H1 (cell line): Measurements from ENCODE around the gene MEI1. TPM values are rescaled to one million over a fixed set of nuclear protein-coding genes. Genes with fewer than 3 reads are reported as not detected.
"Not testable (repeated sequence)": the region's sequence is repeated elsewhere in the genome, so short reads cannot be mapped to it uniquely, and the experiment has no call there.

Experiments
- CTCF ChIA-PET: fragments of 300-600 bp; sonication (Branson Sonifier 250); formaldehyde crosslinking; loops from one replicate; lab custom pipeline; 2021; ENCODE audit not compliant: partially characterized antibody; lab: Charles Lee
- POLR2A ChIA-PET: fragments of 300-600 bp; sonication (Branson Sonifier 250); formaldehyde crosslinking; loops from one replicate; lab custom pipeline; 2021; ENCODE audit warnings: inconsistent platforms; ENCODE audit not compliant: partially characterized antibody; lab: Charles Lee
- DNase-seq, 2 experiments: peaks; one replicate each; pipeline versions ENCODE4 v3.0.0 to v3.0.0-alpha.2; 2010 to 2022; ENCODE audit warnings: low spot score in 2 of 2, low read depth in 1 of 2, mixed read lengths in 1 of 2
- FAIRE-seq: peaks from 2 replicates; lab custom pipeline; 2011; peaks lifted over from hg19 to GRCh38; lab: Jason Lieb, UNC
- H2AFZ ChIP-seq: 2 replicates; pipeline ENCODE4 v1.8.1; 2012; ENCODE audit warnings: low read length, inconsistent platforms
- H2AK5ac ChIP-seq: 2 replicates; pipeline ENCODE4 v1.6.1; 2013; ENCODE audit warnings: low read depth, low read length
- H2BK120ac ChIP-seq: replicated peaks from 2 replicates; pipeline ENCODE3; 2013; ENCODE audit warnings: low read depth, low read length, inconsistent platforms
- H2BK12ac ChIP-seq: 2 replicates; pipeline ENCODE4 v1.6.1; 2013; ENCODE audit warnings: low read depth, low read length
- H2BK15ac ChIP-seq: 2 replicates; pipeline ENCODE4 v1.6.1; 2013; ENCODE audit warnings: low read length
- H2BK20ac ChIP-seq: 2 replicates; pipeline ENCODE4 v1.6.1; 2013; ENCODE audit warnings: low read length
- H2BK5ac ChIP-seq: 2 replicates; pipeline ENCODE4 v1.6.1; 2013; ENCODE audit warnings: low read depth, low read length
- H3K14ac ChIP-seq: 2 replicates; pipeline ENCODE4 v1.6.1; 2013; ENCODE audit warnings: inconsistent platforms; ENCODE audit not compliant: insufficient read length
- H3K18ac ChIP-seq: 2 replicates; pipeline ENCODE4 v1.6.1; 2013; ENCODE audit warnings: low read length; ENCODE audit errors: extremely low read depth
- H3K23ac ChIP-seq: 2 replicates; pipeline ENCODE4 v1.6.1; 2013; ENCODE audit warnings: inconsistent platforms; ENCODE audit not compliant: insufficient read length
- H3K23me2 ChIP-seq: 2 replicates; pipeline ENCODE4 v1.6.1; 2013; ENCODE audit warnings: low read depth, low read length
- H3K27ac ChIP-seq: 2 replicates; pipeline ENCODE4 v1.6.1; 2011; ENCODE audit warnings: low read depth, low read length, inconsistent platforms
- H3K27me3 ChIP-seq, 4 experiments: replicated peaks in 1 of 4; 1 replicate in 1 of 4; 2 replicates in 3 of 4; pipeline versions ENCODE4 v1.6.1 to v1.8.1; 2011 to 2013; ENCODE audit warnings: low read length in 3 of 4, mild to moderate bottlenecking in 3 of 4, inconsistent platforms in 2 of 4, mixed read lengths in 2 of 4, moderate library complexity in 1 of 4; ENCODE audit not compliant: control insufficient read depth in 3 of 4, insufficient read depth in 3 of 4; ENCODE audit errors: extremely low read depth in 1 of 4
- H3K36me3 ChIP-seq, 4 experiments: 2 replicates each; pipeline versions ENCODE4 v1.6.1 to v1.8.1; 2011 to 2013; ENCODE audit warnings: mild to moderate bottlenecking in 4 of 4, low read length in 3 of 4, moderate library complexity in 2 of 4, control low read depth in 1 of 4, inconsistent platforms in 1 of 4; ENCODE audit not compliant: insufficient read depth in 4 of 4, control insufficient read depth in 2 of 4
- H3K4ac ChIP-seq: replicated peaks from 2 replicates; pipeline ENCODE3; 2013; ENCODE audit warnings: low read length, low read depth, mixed read lengths, inconsistent platforms; ENCODE audit not compliant: insufficient read length
- H3K4me1 ChIP-seq, 4 experiments: replicated peaks in 1 of 4; 1 replicate in 1 of 4; 2 replicates in 3 of 4; pipeline versions ENCODE4 v1.6.1 to v1.8.1; 2011 to 2013; ENCODE audit warnings: low read length in 3 of 4, inconsistent platforms in 2 of 4, mixed read lengths in 1 of 4; ENCODE audit not compliant: insufficient read depth in 4 of 4, control insufficient read depth in 3 of 4
- H3K4me2 ChIP-seq, 2 experiments: 2 replicates each; pipeline versions ENCODE4 v1.6.1 to v1.8.1; 2011 to 2013; ENCODE audit warnings: low read depth in 2 of 2, low read length in 2 of 2, control low read depth in 1 of 2, inconsistent platforms in 1 of 2, mild to moderate bottlenecking in 1 of 2; ENCODE audit not compliant: insufficient read depth in 1 of 2
- H3K4me3 ChIP-seq, 4 experiments: fragments of 200-600, 300-600 bp in 1 of 4; sonication (generic), shearing (Covaris generic), sonication (Bioruptor Twin) in 1 of 4; 2 replicates each; pipeline versions ENCODE4 v1.5.1 to v1.8.1; 2011 to 2016; ENCODE audit warnings: low read length in 4 of 4, low read depth in 3 of 4, control low read depth in 2 of 4, inconsistent platforms in 2 of 4, mild to moderate bottlenecking in 2 of 4, mixed read lengths in 1 of 4, moderate library complexity in 1 of 4; ENCODE audit not compliant: insufficient read depth in 2 of 4; ENCODE audit errors: extremely low read depth in 1 of 4
- H3K56ac ChIP-seq: replicated peaks from 2 replicates; pipeline ENCODE3; 2013; ENCODE audit warnings: low read depth, mild to moderate bottlenecking, mixed read lengths, low read length, inconsistent platforms; ENCODE audit not compliant: insufficient read length
- H3K79me1 ChIP-seq: 2 replicates; pipeline ENCODE4 v1.6.1; 2013; ENCODE audit warnings: low read depth, low read length, control low read depth
- H3K79me2 ChIP-seq, 2 experiments: 2 replicates each; pipeline versions ENCODE4 v1.6.1 to v1.8.1; 2012 to 2013; ENCODE audit warnings: low read length in 2 of 2, mild to moderate bottlenecking in 2 of 2, inconsistent platforms in 1 of 2; ENCODE audit not compliant: insufficient read depth in 2 of 2, control insufficient read depth in 1 of 2
- H3K9ac ChIP-seq, 4 experiments: replicated peaks in 1 of 4; 1 replicate in 1 of 4; 2 replicates in 3 of 4; pipeline versions ENCODE4 v1.6.1 to v1.8.1; 2011 to 2013; ENCODE audit warnings: low read depth in 3 of 4, low read length in 3 of 4, control low read depth in 2 of 4, mild to moderate bottlenecking in 2 of 4, moderate library complexity in 2 of 4, inconsistent platforms in 1 of 4; ENCODE audit errors: extremely low read depth in 1 of 4
- H3K9me3 ChIP-seq, 2 experiments: 2 replicates each; pipeline versions ENCODE4 v1.6.1 to v1.8.1; 2012 to 2013; ENCODE audit warnings: mild to moderate bottlenecking in 2 of 2, moderate library complexity in 2 of 2, control low read depth in 1 of 2, inconsistent platforms in 1 of 2, low read depth in 1 of 2, low read length in 1 of 2, mixed read lengths in 1 of 2; ENCODE audit not compliant: insufficient read depth in 2 of 2
- H4K20me1 ChIP-seq, 2 experiments: replicated peaks in 1 of 2; 2 replicates each; pipeline versions ENCODE3 to v1.8.1; 2011 to 2013; ENCODE audit warnings: inconsistent platforms in 2 of 2, low read length in 2 of 2, mild to moderate bottlenecking in 1 of 2; ENCODE audit not compliant: insufficient read depth in 2 of 2, control insufficient read depth in 1 of 2
- H4K5ac ChIP-seq: 2 replicates; pipeline ENCODE4 v1.6.1; 2013; ENCODE audit warnings: low read length, low read depth, mixed read lengths, inconsistent platforms; ENCODE audit not compliant: insufficient read length
- H4K8ac ChIP-seq: 2 replicates; pipeline ENCODE4 v1.8.0; 2013; ENCODE audit warnings: mild to moderate bottlenecking, moderate library complexity, low read length, inconsistent platforms; ENCODE audit not compliant: insufficient read depth; ENCODE audit errors: extremely low read depth
- H4K91ac ChIP-seq: replicated peaks from 2 replicates; pipeline ENCODE3; 2013; ENCODE audit warnings: low read length, mixed read lengths, inconsistent platforms; ENCODE audit not compliant: insufficient read length
- WGBS, 2 experiments: shearing (Covaris generic) in 1 of 2; methylation state at CpG; one replicate each; pipeline versions ENCODE4 v1.1.6 to v1.1.7; 2013 to 2015; ENCODE audit warnings: low lambda C conversion rate in 2 of 2, mixed read lengths in 2 of 2, inconsistent platforms in 1 of 2, low coverage in 1 of 2, missing lambda C conversion rate in 1 of 2; ENCODE audit not compliant: insufficient replicate concordance in 2 of 2, insufficient coverage in 1 of 2, insufficient read length in 1 of 2; ENCODE audit errors: extremely low coverage in 1 of 2, missing lambda C conversion rate in 1 of 2; 5-methylcytosine and 5-hydroxymethylcytosine counted together
- polyA plus RNA-seq, 7 experiments: library from polyadenylated mRNA; depleted of rRNA in 3 of 7; stranded (reverse) in 5 of 7; unstranded in 2 of 7; fragments of >200 nt in 5 of 7; fragments of 200-250 nt in 2 of 7; gene quantifications; 1 replicate in 5 of 7; 2 replicates in 1 of 7; 4 replicates in 1 of 7; pipeline versions ENCODE4 v1.2.1 to v1.2.3, GENCODE V29; 2011 to 2013; ENCODE audit warnings: missing spikeins in 2 of 7, mixed read lengths in 2 of 7
- total RNA-seq: library from RNA; stranded (reverse); fragmentation: NEBNext Ultra II Directional; extraction: Animal tissue kit (Norgen Biotek cat#: 25700); gene quantifications from 2 replicates; pipeline ENCODE4 v1.2.1, GENCODE V29; 2021

Gene MEI1
- total and polyA plus RNA-seq, 2 of the 8 experiments (the other 6 are each of a cell fraction or from before 2014, with no cell fraction given), result 0.27 to 0.54 TPM

- H3K4me1 ChIP-seq, H4K5ac ChIP-seq, H2BK20ac ChIP-seq, H3K79me1 ChIP-seq, H2BK5ac ChIP-seq, H2BK15ac ChIP-seq, H3K18ac ChIP-seq, FAIRE-seq, H3K27me3 ChIP-seq, H2AFZ ChIP-seq, H3K9ac ChIP-seq, H4K20me1 ChIP-seq, H3K56ac ChIP-seq, H2BK12ac ChIP-seq, H3K27ac ChIP-seq, H3K23ac ChIP-seq, H4K8ac ChIP-seq, H2AK5ac ChIP-seq, H3K36me3 ChIP-seq, H4K91ac ChIP-seq, H2BK120ac ChIP-seq, H3K14ac ChIP-seq, DNase-seq, H3K23me2 ChIP-seq, H3K9me3 ChIP-seq, H3K4ac ChIP-seq: not testable (repeated sequence)
- peak overlapping the region in 1 of 4 experiments; percentile 91; a peak in 2 of 8 replicates for H3K4me3 ChIP-seq
- WGBS, 2 experiments, result 96% methylated on average over 11 of the region's 11 CpGs; no CpG with 5 or more reads in 1 of the 2 experiments
- peaks cover 11 to 59% of the 10 kb centered on the region in 2 experiments for H3K79me2 ChIP-seq
- ChIA-PET CTCF (interaction anchor here (4.9 kb wide), 1 partner anchor 11 kb away, joined by 36 read pairs; the partner anchor contains the start of gene MEI1), POLR2A (interaction anchor here (1.2 to 2.0 kb wide), 2 partner anchors 22 to 65 kb away, joined by 4 read pairs; partner anchors contain the start of gene XRCC6)
- peak overlapping the region in 1 of 2 experiments; percentile 96; a peak in 1 of 4 replicates for H3K4me2 ChIP-seq
These were observed 12.4 kb upstream of the MEI1 start for GRCh38 chr22:41686890-41687289.
